HUES64 (cell line): ENCODE measurements around the gene SIRPG.

ENCODE experiments used
- H3K27ac ChIP-seq: 2 replicates; pipeline ENCODE4 v1.7.0; 2013; ENCODE audit warnings: low read depth, low read length, inconsistent platforms
- H3K27me3 ChIP-seq: 2 replicates; pipeline ENCODE4 v1.6.1; 2013; ENCODE audit warnings: mild to moderate bottlenecking, low read length; ENCODE audit not compliant: insufficient read depth
- H3K36me3 ChIP-seq: 2 replicates; pipeline ENCODE4 v1.6.1; 2013; ENCODE audit warnings: mild to moderate bottlenecking, low read length; ENCODE audit not compliant: insufficient read depth
- H3K4me1 ChIP-seq: 2 replicates; pipeline ENCODE4 v1.6.1; 2013; ENCODE audit warnings: mild to moderate bottlenecking, low read length, moderate library complexity; ENCODE audit not compliant: insufficient read depth
- H3K4me3 ChIP-seq: 2 replicates; pipeline ENCODE4 v1.5.1; 2013; ENCODE audit warnings: mild to moderate bottlenecking, low read length, moderate library complexity
- H3K9ac ChIP-seq: 2 replicates; pipeline ENCODE4 v1.6.1; 2013; ENCODE audit warnings: mild to moderate bottlenecking, low read depth, low read length
- H3K9me3 ChIP-seq: 2 replicates; pipeline ENCODE4 v1.6.1; 2013; ENCODE audit warnings: low read depth, low read length; ENCODE audit not compliant: insufficient read depth
- WGBS: fragments of 150-250, 120-280 bp; methylation state at CpG from one replicate; pipeline ENCODE4 v1.1.7; 2013; ENCODE audit warnings: missing lambda C conversion rate; 5-methylcytosine and 5-hydroxymethylcytosine counted together

The SIRPG gene

GRCh38 chr20:1688886-1689538 lies 31.4 kb upstream of the SIRPG start:
- H3K27ac ChIP-seq: no peak overlapping the region
- no peak overlapping the region for H3K9ac ChIP-seq
- WGBS: 87% methylated on average over 3 of the region's 4 CpGs
- H3K9me3 ChIP-seq: no peaks in the 10 kb centered on the region
- no peaks in the 10 kb centered on the region for H3K36me3 ChIP-seq
- H3K4me1 ChIP-seq: no peaks in the 10 kb centered on the region
- peaks cover 7% of the 10 kb centered on the region; the same call in 1 of the 2 replicates for H3K27me3 ChIP-seq
- no peak overlapping the region for H3K4me3 ChIP-seq

- Histone ChIP-seq H3K4me3 (no peak overlapping the region), H3K4me1 (no peaks in the 10 kb centered on the region), H3K36me3 (no peaks in the 10 kb centered on the region), H3K9ac (no peak overlapping the region), H3K9me3 (0 out of 2 replicates have a peak, but pooled peaks cover 8% of the 10 kb centered on the region), H3K27me3 (peaks cover 7% of the 10 kb centered on the region; the same call in 1 of the 2 replicates), H3K27ac (no peak overlapping the region)
Measured at GRCh38 chr20:1687053-1687452, 29.5 kb upstream of the SIRPG start.

GRCh38 chr20:1686151-1686748 lies 28.7 kb upstream of the SIRPG start:
- H3K27ac ChIP-seq: no peak overlapping the region
- H3K36me3 ChIP-seq: no peaks in the 10 kb centered on the region
- peaks cover 7% of the 10 kb centered on the region; the same call in 1 of the 2 replicates for H3K27me3 ChIP-seq
- no peaks in the 10 kb centered on the region for H3K4me1 ChIP-seq
- no peak overlapping the region for H3K4me3 ChIP-seq
- 89% methylated on average over 2 of the region's 3 CpGs for WGBS
- peaks cover 8% of the 10 kb centered on the region; the same call in 1 of the 2 replicates for H3K9me3 ChIP-seq
- no peak overlapping the region for H3K9ac ChIP-seq

- no peak overlapping the region for H3K9ac ChIP-seq
- H3K9me3 ChIP-seq: peaks cover 8% of the 10 kb centered on the region; the same call in 1 of the 2 replicates
- no peaks in the 10 kb centered on the region for H3K4me1 ChIP-seq
- no peak overlapping the region for H3K27ac ChIP-seq
- 90% methylated on average over 5 of the region's 5 CpGs for WGBS
- H3K36me3 ChIP-seq: no peaks in the 10 kb centered on the region
- no peak overlapping the region for H3K4me3 ChIP-seq
- peaks cover 7% of the 10 kb centered on the region; the same call in 1 of the 2 replicates for H3K27me3 ChIP-seq
Measured at GRCh38 chr20:1685304-1686052, 27.9 kb upstream of the SIRPG start.

GRCh38 chr20:1684872-1685271 lies 27.3 kb upstream of the SIRPG start:
- peaks cover 7% of the 10 kb centered on the region; the same call in 1 of the 2 replicates for H3K27me3 ChIP-seq
- no peak overlapping the region for H3K27ac ChIP-seq
- 89% methylated on average over 1 of the region's 1 CpG for WGBS

GRCh38 chr20:1676650-1677049 lies 19.1 kb upstream of the SIRPG start:
- WGBS: 92% methylated on average over 6 of the region's 6 CpGs
- Histone ChIP-seq H3K27ac (no peak overlapping the region), H3K4me1 (no peaks in the 10 kb centered on the region), H3K4me3 (no peak overlapping the region), H3K9ac (no peak overlapping the region), H3K36me3 (no peaks in the 10 kb centered on the region), H3K9me3 (no peaks in the 10 kb centered on the region), H3K27me3 (peaks cover 40% of the 10 kb centered on the region; the same call in 1 of the 2 replicates)

More at GRCh38 chr20:1684872-1685271, 27.3 kb upstream of the SIRPG start:
- Histone ChIP-seq H3K9ac (no peak overlapping the region), H3K4me1 (no peaks in the 10 kb centered on the region), H3K9me3 (peaks cover 8% of the 10 kb centered on the region; the same call in 1 of the 2 replicates), H3K36me3 (no peaks in the 10 kb centered on the region), H3K4me3 (no peak overlapping the region)

- Histone ChIP-seq H3K27ac (no peak overlapping the region), H3K27me3 (peaks cover 40% of the 10 kb centered on the region; the same call in 1 of the 2 replicates), H3K9me3 (peaks cover 3% of the 10 kb centered on the region; the same call in 1 of the 2 replicates), H3K36me3 (no peaks in the 10 kb centered on the region), H3K4me1 (no peaks in the 10 kb centered on the region), H3K9ac (no peak overlapping the region), H3K4me3 (no peak overlapping the region)
- WGBS: 92% methylated on average over 4 of the region's 4 CpGs
Measured at GRCh38 chr20:1674990-1675780, 17.6 kb upstream of the SIRPG start.

- WGBS: 96% methylated on average over 3 of the region's 3 CpGs
- Histone ChIP-seq H3K36me3 (no peaks in the 10 kb centered on the region), H3K4me1 (no peaks in the 10 kb centered on the region), H3K27ac (no peak overlapping the region), H3K9ac (no peak overlapping the region), H3K27me3 (peaks cover 40% of the 10 kb centered on the region; the same call in 1 of the 2 replicates), H3K9me3 (peaks cover 3% of the 10 kb centered on the region; the same call in 1 of the 2 replicates), H3K4me3 (no peak overlapping the region)
Measured at GRCh38 chr20:1674361-1674760, 16.8 kb upstream of the SIRPG start.

GRCh38 chr20:1673424-1673823 lies 15.8 kb upstream of the SIRPG start:
- no peak overlapping the region for H3K4me3 ChIP-seq

GRCh38 chr20:1672728-1673127 lies 15.1 kb upstream of the SIRPG start:
- Histone ChIP-seq H3K9me3 (peaks cover 3% of the 10 kb centered on the region; the same call in 1 of the 2 replicates), H3K36me3 (no peaks in the 10 kb centered on the region), H3K27me3 (peaks cover 37% of the 10 kb centered on the region; the same call in 1 of the 2 replicates), H3K27ac (no peak overlapping the region), H3K4me1 (no peaks in the 10 kb centered on the region), H3K9ac (no peak overlapping the region), H3K4me3 (no peak overlapping the region)
- 86% methylated on average over 3 of the region's 3 CpGs for WGBS

More at GRCh38 chr20:1673424-1673823, 15.8 kb upstream of the SIRPG start:
- Histone ChIP-seq H3K9ac (no peak overlapping the region), H3K27me3 (peaks cover 37% of the 10 kb centered on the region; the same call in 1 of the 2 replicates), H3K4me1 (no peaks in the 10 kb centered on the region), H3K27ac (no peak overlapping the region; the same call in 1 of the 2 replicates), H3K36me3 (no peaks in the 10 kb centered on the region), H3K9me3 (peaks cover 3% of the 10 kb centered on the region; the same call in 1 of the 2 replicates)
- WGBS: 66% methylated on average over 4 of the region's 4 CpGs
